Measurements from ENCODE around the gene STAT3. TPM values are rescaled to one million over a fixed set of nuclear protein-coding genes. Genes with fewer than 3 reads are reported as not detected.
"Not testable (repeated sequence)": the region's sequence is repeated elsewhere in the genome, so short reads cannot be mapped to it uniquely, and the experiment has no call there.

The STAT3 gene
- total RNA-seq, 1 donor from 2014 or later = 80.0 TPM

GRCh38 chr17:42409523-42410318, 21.5 kb upstream of the STAT3 start:
- peak in 1 of 2 donors; percentile 91 for DNase-seq (ENCODE audit: low read depth in 2 of 2)

GRCh38 chr17:42408061-42408460, 19.8 kb upstream of the STAT3 start:
- peak; percentile 66 to 68 for DNase-seq (ENCODE audit: low read depth in 2 of 2)

DNA sequence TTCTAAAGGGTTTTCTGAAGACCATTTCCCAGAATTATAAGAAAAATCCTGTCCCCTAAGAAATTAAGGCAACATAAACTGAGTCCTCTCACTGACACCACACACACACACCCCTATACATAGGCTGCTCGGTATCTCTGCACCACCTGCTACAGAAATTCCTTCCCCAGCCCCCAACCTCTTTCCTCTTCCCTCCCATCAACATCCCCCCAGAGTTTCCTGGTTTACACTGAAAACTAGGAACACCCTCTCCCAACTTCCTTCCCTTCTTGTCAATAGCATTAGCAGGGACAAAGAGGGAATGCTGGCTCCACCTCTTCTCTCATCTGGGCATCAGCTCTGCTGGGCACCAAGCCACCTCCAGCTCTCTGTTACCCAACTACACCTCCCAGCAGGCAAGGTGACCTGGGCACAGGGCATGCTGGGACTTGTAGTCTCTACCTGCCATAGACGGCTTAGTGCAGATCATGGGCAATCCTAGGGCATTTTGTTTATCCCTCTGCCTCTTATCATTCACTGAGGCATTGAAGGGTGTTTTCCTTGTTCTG, 19.1 kb upstream of the STAT3 start:
- DNase-seq (ENCODE audit: low read depth in 2 of 2) = peak; percentile 85 to 99

DNA sequence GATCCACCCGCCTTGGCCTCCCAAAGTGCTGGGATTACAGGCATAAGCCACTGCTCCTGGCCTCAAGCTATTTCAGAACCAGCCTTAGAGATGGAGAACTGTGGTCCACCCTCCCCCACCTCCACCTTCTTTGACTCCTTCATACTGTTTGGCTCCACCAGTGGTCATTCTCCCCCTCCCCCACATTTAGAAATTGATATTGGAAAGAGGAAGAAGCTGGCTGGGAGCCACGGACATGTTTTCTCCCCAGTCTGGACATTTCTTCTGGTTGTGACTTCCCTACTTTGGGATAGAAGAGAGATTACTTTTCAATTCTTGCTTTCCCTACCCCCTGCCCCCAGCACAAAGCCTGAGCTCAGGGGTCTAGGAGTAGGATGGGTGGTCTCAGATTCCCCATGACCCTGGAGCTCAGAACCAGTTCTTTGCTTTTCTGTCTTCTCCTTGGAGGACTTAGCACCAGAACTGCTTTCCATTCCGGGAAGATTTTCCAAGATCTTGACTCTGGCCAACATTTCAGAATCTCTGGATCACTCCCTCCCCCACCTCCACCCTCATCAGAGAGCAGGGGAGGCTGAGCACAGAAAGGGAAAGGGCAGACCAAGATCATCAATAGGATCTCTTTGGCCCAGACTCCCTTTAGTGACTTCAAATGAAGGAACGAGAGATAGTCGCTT, 18.5 kb upstream of the STAT3 start:
- peak in 1 of 2 donors; percentile 39 for DNase-seq (ENCODE audit: low read depth in 2 of 2)

DNA sequence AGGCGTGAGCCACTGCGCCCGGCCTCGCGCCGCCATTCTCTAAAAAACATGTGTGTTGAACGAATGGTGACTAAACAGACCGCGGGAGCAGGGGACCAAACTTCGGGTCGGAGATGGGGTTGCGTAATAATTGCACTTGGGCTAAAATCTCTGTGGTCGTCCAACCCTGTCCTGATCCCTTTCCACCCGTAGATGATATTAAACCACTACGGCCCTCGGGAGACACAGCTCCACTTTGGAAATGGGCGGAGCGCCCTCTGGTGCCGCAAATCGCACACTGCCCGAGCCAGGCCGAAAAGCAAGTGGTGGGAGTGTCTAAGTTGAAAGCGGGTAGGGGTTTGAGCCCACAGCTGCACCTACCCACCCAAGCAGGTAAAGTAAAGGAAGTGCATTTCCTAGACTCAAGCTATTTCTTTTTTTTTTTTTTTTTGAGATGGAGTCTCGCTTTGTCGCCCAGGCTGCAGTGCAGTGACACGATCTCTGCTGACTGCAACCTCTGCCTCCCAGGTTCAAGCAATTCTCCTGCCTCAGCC, 17.8 kb upstream of the STAT3 start:
- DNase-seq (ENCODE audit: low read depth in 2 of 2) = peak; percentile 79 to 88

- DNase-seq (ENCODE audit: low read depth in 2 of 2) = no peak
Observed at GRCh38 chr17:42405076-42405475, 16.8 kb upstream of the STAT3 start.

GRCh38 chr17:42404326-42405055, 16.2 kb upstream of the STAT3 start:
- no peak for DNase-seq (ENCODE audit: low read depth in 2 of 2)

GRCh38 chr17:42403150-42403549, 14.9 kb upstream of the STAT3 start:
- peak in 1 of 2 donors; percentile 12 for DNase-seq (ENCODE audit: low read depth in 2 of 2)

- no peak for DNase-seq (ENCODE audit: low read depth in 2 of 2)
Observed at GRCh38 chr17:42402117-42402516, 13.9 kb upstream of the STAT3 start.

GRCh38 chr17:42400844-42401375, 12.7 kb upstream of the STAT3 start:
- not testable (repeated sequence) for DNase-seq (ENCODE audit: low read depth in 2 of 2)

DNA sequence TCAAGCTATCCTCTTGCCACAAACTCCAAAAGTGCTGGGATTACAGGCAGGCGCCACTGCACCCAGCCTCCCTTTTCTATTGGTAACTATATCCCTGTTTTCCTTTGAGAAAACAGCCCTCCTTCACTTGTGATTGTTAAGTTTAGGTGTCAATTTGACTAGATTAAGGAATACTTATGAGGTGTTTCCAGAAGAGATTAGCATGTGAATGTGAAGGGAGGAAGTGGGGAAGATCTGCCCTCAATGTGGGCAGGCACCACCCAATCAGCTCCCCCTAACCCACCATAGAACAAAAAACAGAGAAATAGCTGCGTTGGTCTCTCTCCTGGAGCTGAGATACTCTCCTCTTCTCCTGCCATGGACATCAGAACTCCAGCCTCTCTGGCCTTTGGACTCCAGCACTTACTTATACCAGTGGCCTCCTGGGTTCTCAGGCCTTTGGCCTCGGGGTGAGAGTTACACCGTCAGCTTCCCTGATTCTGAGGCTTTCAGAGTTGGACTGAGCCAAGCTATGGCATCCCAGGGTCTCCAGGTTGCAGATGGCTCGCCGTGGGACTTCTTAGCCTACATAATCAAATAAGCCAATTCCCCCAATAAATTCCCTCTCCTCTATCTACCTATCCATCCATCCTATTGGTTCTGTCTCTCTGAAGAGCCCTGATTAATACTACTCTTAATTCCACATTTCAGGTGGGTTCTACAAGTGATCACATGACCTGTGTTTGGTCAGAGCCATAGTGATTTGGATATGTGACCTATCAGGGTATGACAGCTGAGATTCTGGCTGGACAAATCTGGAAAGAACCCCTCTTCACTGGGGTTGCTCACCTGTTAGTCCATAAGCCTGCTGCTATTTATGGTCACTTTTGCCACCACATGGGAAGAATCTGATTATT, 12.0 kb upstream of the STAT3 start:
- DNase-seq (ENCODE audit: low read depth in 2 of 2) = no peak

GRCh38 chr17:42399121-42399520, 10.9 kb upstream of the STAT3 start:
- no peak for DNase-seq (ENCODE audit: low read depth in 2 of 2)

- DNase-seq (ENCODE audit: low read depth in 2 of 2) = not testable (repeated sequence)
Observed at GRCh38 chr17:42395601-42396000, 7.4 kb upstream of the STAT3 start.

DNA sequence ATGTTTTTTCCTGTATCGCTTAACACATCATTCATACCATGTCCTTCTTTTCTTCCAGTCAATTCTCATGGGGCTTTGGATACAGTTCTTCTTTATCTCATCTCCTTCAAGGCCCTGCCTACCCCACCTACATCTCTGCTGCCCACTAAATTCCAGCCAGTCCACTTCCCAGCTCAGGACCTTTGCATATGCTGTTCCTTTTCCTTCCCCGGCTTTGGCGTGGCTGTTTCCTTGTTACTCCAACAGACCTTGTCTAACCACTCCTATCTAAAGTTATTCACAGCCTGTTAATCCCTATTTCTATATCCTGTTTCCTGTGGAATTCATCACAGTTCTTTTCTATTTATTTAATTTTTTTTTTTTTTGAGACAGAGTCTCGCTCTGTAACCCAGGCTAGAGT, 6.6 kb upstream of the STAT3 start:
- peak; percentile 16 to 47 for DNase-seq (ENCODE audit: low read depth in 2 of 2)

GRCh38 chr17:42392692-42393415, 4.6 kb upstream of the STAT3 start:
- DNase-seq (ENCODE audit: low read depth in 2 of 2) = no peak

- DNase-seq (ENCODE audit: low read depth in 2 of 2) = not testable (repeated sequence)
Observed at GRCh38 chr17:42391439-42391838, 3.2 kb upstream of the STAT3 start.

DNA sequence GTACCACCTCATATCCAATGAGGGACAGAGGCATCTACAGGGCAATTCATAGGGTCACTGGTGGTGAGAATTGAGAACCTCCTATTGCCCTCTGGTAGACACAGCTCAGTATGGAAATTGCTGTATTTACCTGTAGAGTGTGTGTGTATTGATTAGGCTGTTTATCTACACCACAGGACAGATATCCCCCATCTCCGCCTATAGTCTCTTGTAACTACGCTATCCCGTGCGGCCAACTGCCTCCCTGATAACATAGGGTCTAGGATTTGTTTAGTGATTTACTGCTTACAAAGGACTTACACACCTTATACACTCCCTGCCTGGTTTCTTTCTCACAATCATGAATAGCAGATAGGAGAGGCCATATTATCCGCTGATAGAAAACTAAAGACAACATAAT, 1.7 kb upstream of the STAT3 start:
- no peak for DNase-seq (ENCODE audit: low read depth in 2 of 2)

GRCh38 chr17:42389135-42389417, 834 bp upstream of the STAT3 start:
- no peak for DNase-seq (ENCODE audit: low read depth in 2 of 2)

DNA sequence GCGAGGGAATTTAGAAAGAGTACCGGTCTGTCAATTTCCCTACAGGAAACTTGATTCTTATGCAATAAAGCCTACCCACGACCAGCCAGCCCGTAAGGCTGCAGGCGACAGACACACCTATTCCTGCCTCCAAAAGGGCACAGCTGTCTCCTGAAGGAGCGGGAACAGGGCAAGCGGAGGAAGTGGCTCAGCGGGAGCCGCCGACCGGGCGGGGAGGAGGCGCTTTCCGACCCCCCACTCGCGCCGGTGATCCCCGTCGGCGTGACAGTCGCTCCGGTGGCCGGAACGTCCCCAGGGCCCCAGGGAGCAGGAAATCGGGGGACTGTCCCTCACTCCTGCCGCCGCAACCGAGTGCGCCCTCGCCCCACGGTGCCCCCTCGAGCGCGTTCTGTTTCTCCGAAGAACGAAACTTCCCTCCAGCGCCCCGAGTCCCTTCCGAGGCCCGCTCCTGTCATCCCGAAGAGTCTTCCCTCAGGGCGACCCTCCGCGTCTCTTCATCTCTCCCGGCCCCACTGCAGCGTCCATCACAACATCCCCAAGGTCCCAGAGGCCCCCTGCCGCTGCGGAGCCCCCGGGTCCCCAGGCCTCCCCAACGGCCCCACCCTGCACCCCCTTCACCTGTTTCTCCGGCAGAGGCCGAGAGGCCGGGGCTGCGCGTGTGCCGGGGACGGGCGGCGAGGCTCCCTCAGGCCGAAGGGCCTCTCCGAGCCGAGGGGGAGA, 421 bp downstream of the STAT3 start:
- DNase-seq (ENCODE audit: low read depth in 2 of 2) = peak; percentile 40 to 43
